GM18867 (cell line): ENCODE data around the gene TMEM165.

Source experiments
- ATAC-seq: cut with Tn5 transposase; IDR thresholded peaks from one replicate; pipeline ENCODE4 v1.9.1; 2021; ENCODE audit warnings: mild to moderate bottlenecking, moderate library complexity; ENCODE audit not compliant: unreplicated experiment

Gene TMEM165

GRCh38 chr4:55447108-55447708 lies 51.5 kb downstream of the TMEM165 start:
- ATAC-seq: no peak

GRCh38 chr4:55447831-55448230 lies 52.1 kb downstream of the TMEM165 start:
- no peak for ATAC-seq

- no peak for ATAC-seq
Measured at GRCh38 chr4:55450566-55450965, 54.8 kb downstream of the TMEM165 start.

GRCh38 chr4:55458164-55458563 lies 62.4 kb downstream of the TMEM165 start:
- ATAC-seq: no peak

GRCh38 chr4:55458611-55459010 lies 62.9 kb downstream of the TMEM165 start:
- no peak for ATAC-seq

GRCh38 chr4:55466001-55466400 lies 70.2 kb downstream of the TMEM165 start:
- ATAC-seq: no peak

GRCh38 chr4:55468724-55469123 lies 73.0 kb downstream of the TMEM165 start:
- no peak for ATAC-seq

- ATAC-seq: no peak
Measured at GRCh38 chr4:55469979-55470378, 74.2 kb downstream of the TMEM165 start.
